ENCODE data around the gene CEACAM8.

DNA sequence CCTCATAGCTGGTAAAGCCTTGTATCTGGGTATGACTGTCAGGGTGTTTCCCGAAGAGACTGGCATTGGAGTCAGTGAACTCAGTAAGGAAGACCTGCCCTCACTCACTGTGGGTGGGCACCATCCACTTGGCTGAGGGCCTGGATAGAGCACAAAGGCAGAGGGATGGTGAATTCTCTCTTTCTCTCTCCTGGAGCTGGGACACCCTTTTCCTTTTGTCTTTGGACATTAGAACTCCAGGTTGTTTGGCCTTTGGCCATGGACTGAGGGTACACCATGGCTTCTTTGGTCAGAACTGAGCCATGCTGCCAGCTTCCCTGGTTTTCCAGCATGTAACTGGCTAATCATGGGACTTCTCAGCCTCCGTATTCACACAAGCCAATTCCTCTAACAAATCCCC, 61.8 kb downstream of the CEACAM8 start:
- TF ChIP-seq, protein P1, sequence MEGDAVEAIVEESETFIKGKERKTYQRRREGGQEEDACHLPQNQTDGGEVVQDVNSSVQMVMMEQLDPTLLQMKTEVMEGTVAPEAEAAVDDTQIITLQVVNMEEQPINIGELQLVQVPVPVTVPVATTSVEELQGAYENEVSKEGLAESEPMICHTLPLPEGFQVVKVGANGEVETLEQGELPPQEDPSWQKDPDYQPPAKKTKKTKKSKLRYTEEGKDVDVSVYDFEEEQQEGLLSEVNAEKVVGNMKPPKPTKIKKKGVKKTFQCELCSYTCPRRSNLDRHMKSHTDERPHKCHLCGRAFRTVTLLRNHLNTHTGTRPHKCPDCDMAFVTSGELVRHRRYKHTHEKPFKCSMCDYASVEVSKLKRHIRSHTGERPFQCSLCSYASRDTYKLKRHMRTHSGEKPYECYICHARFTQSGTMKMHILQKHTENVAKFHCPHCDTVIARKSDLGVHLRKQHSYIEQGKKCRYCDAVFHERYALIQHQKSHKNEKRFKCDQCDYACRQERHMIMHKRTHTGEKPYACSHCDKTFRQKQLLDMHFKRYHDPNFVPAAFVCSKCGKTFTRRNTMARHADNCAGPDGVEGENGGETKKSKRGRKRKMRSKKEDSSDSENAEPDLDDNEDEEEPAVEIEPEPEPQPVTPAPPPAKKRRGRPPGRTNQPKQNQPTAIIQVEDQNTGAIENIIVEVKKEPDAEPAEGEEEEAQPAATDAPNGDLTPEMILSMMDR (IDR thresholded peaks at IDR 0.05) = no peak
- TF ChIP-seq EZH2 (IDR thresholded peaks at IDR 0.05; ENCODE audit: borderline replicate concordance, insufficient read depth, low read depth, low read length, poor library complexity, severe bottlenecking) = no peak

Measured in B cell (primary cell).